Stimulated activated CD4-positive, alpha-beta T cell treated with anti-CD3 and anti-CD28 coated beads, TNF-alpha, amount 100 ng/mL, for 1 hour (primary cell): Measurements from ENCODE around the gene AUH.

Experiments
- DNase-seq, 3 donors: peaks; one replicate each; pipeline ENCODE4 v3.0.0-alpha.2; 2020; ENCODE audit warnings: low read depth in 3 of 3, low spot score in 1 of 3

AUH gene

GRCh38 chr9:91340395-91340967 lies 21.2 kb downstream of the AUH start:
- DNase-seq, result no peak

DNA sequence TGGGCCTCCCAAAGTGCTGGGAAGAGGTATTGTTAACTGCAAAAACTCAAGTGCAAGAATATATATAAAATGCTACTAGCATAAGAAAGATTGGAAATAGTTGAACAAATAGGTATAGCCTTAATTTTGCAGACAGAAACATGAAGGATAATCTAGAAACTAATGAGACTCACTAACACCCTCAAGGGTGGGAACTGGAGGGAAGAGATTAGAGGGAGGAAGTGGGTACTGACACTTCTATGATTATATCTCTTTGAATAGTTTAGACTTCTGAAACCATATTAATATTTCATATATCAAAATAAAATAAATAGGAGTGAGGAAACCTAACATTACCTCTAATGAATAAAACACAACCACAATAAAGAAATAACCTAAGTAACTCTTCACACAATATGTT lies 23.0 kb downstream of the AUH start:
- DNase-seq, result no peak

DNA sequence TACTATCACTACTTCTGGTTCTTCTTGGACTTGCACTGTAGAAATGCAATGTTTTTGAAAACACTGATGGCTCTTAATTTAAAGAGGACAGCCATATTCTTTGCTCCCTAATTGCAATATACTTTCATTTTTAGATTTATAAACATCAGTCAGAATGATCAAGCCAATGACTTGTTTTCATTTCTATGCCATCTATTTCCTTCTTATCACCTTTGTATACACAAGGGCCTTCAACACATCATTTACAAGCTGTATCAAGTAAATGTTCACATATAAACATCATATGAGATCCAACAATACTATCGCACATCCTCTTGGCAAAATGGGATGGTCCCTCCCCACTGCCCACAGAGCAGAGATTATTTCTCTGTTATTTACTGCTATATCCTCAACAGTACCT lies 24.9 kb downstream of the AUH start:
- DNase-seq, result no peak

DNA sequence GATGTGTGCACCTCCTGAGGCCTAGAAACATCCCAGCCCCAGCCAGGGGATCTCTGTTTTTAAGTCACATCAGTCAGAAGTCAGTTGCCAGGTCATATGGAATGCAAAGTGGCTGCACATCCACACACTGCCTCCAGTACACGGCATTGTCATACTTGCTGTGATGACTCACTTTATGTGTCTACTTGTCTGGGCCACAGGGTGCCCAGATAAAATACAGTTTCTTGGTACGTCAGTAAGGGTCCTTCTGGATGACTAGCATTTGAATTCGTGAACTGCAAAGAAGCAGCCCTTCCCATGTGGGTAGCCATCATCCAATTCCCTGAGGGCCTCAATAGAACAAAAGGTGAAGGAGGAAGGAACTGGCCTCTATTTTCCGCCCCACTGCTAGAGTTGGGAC lies 27.7 kb downstream of the AUH start:
- no peak for DNase-seq

DNA sequence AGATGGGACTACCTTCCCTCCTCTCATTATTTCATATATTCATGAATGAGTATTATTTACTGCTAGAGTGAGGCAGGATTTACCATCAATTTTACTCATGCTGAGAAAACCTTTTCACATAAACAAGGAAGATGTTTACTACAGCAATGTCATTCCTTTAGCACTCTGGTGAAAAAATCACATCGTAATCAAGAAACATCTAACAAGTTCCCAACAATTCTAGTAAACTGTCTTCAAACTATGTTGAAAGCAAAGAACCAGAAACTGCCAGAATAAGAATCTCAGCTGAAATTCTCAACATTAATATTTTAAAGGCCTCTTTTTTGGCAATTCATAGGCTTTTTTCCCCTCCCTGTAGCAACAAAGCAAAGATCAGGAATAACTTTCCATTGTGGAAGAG lies 28.2 kb downstream of the AUH start:
- DNase-seq, result no peak

GRCh38 chr9:91332546-91333231 lies 29.0 kb downstream of the AUH start:
- no peak for DNase-seq

DNA sequence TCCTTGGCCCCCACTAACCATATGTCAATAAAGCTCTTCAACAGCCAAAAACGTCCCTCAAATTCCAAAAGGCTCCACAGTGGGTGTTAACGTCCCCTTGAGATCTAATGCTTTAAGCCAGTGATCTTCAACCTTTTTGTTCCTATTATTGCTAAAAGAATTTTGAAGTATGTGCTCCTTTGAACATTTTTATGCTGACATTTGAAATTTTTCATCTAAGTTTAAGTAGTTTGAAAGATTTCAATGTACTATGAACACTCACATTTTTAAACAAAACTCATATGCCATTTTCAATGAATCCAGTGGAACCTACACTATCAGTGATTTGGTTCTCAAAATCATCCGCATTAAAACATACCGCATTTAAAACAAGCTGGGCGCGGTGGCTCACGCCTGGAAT lies 29.9 kb downstream of the AUH start:
- no peak for DNase-seq

DNA sequence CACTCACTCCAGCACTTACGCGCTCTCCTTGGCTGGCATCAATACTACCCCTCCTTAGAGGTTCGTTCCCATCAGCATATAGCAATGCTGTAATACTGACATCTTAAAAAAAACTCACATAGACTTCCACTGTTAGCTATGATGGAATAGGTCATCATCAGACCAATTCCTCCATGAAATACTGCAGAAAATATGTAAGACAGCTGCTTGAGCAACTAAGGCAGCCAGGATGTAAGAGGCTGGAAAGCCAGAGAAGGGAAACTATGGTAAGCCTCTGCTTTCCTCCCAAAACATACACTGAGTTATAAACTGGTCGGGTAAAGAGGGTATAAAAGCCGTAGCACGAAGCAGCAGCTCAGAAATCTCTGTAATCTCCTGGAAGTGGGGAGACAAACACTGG lies 33.5 kb downstream of the AUH start:
- no peak for DNase-seq

GRCh38 chr9:91321691-91322090 lies 40.0 kb downstream of the AUH start:
- DNase-seq, result no peak

DNA sequence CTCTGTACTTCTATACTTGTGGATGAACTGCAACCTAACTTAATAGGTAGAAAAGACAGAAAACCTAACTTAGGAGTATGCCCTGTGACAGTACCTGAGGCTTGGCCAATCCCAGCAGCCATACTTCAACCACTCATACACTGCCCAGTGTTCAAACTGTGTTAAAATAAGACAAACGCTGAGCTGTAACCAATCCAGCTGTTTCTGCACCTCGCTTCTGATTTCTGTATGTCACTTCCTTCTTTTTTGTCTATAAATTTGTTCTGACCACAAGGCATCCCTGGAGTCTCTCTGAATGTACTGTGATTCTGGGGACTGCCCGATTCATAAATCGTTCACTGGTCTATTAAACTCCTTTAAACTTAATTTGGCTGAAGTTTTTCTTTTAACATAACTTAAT lies 41.4 kb downstream of the AUH start:
- no peak for DNase-seq

DNA sequence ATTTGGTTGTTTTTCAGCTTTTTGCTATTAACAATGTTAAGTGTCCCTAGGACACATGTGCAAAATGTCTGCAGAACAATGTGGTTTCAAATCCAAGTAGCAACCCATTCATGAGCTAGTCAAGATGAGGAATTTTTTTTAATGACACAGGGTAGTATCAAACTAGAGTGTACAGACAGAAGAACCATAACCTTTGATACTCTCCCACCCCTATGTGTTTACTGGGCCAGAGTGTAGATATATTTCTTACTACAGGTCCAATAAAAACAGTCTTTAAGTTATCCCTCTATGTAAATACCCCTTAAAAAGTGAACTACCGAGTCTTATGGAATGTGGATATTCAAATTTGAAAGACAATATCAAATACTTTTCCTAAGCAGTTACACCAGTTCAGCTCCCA lies 45.6 kb downstream of the AUH start:
- no peak for DNase-seq

DNA sequence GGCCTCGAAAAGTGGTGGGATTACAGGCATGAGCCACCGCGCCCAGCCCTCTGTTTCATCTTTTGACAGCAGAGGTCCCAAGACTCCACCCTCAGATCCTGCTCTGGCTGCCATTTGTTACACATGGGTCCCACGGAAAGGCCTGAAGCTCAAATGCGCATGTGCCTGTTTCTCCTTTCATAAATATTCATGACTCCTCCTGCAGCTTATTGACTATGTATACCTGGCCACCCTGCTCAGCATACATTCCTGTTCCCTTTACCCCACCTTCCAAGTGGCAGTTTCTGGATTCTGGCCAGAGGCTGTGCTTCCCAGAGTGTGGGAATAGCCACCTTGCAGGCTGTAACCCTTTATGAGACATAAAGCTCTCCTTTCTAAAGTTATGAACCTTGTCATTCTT lies 46.5 kb downstream of the AUH start:
- DNase-seq, result no peak

DNA sequence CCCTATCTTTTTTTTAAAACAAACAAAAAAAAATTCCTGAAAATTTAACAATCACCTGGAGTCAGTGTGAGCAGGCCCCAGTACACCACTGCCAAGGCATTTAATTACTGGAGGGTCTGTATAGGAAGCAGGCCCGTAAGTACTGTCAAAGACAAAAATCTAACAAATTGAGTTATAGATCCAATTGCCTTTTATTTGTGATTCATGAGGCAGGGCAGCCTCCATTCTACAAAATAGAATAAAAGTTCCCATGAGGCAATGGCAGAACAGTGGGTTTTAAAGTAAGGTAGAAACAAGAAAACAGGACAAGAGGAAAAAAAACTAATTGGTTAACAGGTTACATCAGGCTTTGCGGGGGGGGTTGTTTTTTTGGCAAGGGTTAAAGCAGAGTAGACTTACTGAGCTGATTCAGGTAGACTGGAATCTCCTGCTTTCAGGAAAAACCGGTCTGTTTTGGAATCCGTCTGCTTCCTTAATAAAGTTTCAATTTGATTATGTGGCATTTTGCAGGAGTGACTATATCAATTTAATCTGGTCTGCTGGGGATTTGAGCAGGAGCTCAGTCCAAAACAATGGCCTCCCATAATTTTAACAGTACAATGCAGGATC lies 48.9 kb downstream of the AUH start:
- no peak for DNase-seq

- DNase-seq, result no peak
These were observed 51.7 kb downstream of the AUH start for GRCh38 chr9:91310037-91310436.

DNA sequence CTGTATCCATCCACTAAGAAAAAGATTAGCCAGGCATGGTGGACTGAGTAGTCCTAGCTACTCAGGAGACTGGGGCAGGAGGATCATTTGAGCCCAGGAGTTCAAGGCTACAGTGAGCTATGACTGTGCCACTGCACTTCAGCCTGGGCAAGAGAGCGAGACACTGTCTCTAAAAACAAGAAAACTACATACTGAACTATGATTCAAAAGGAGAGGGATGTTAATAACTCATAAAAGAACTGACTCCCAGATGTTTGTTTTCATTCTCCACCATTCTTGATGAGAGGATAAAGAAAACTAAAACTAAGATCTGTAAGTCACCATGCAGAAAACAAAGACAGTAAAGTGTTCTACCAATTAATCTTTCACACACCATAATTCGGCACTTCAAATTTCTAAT lies 53.5 kb downstream of the AUH start:
- DNase-seq, result no peak

DNA sequence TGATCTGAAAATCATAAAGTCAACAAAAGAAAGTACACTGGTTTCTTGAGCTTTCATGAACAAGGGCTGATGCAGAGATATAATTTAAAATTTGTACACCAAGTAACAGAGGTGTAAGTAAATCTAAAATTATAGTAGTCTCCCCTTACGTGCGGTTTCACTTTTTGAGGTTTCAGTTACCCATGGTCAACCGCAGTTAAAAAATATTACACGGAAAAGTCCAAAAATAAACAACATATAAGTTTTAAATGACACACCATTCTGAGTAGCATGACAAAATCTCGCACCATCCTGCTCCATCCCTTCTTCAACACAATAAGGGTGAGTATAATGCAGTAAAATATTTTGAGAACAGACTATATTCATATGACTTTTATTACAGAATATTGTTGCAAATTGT lies 54.4 kb downstream of the AUH start:
- DNase-seq, result no peak

- DNase-seq, result no peak
These were observed 55.5 kb downstream of the AUH start for GRCh38 chr9:91306296-91306630.

- DNase-seq, result no peak
These were observed 56.0 kb downstream of the AUH start for GRCh38 chr9:91305596-91306295.

GRCh38 chr9:91303741-91304415 lies 57.8 kb downstream of the AUH start:
- no peak for DNase-seq

GRCh38 chr9:91302831-91303230 lies 58.9 kb downstream of the AUH start:
- no peak for DNase-seq

GRCh38 chr9:91301161-91301560 lies 60.6 kb downstream of the AUH start:
- no peak for DNase-seq

- no peak for DNase-seq
These were observed 63.4 kb downstream of the AUH start for GRCh38 chr9:91298311-91298710.
